HG03571 (cell line): ENCODE results near the gene RSPH1.

Experiments
- ATAC-seq: cut with Tn5 transposase; IDR thresholded peaks from one replicate; pipeline ENCODE4 v1.9.1; 2021; ENCODE audit not compliant: unreplicated experiment

Gene RSPH1

DNA sequence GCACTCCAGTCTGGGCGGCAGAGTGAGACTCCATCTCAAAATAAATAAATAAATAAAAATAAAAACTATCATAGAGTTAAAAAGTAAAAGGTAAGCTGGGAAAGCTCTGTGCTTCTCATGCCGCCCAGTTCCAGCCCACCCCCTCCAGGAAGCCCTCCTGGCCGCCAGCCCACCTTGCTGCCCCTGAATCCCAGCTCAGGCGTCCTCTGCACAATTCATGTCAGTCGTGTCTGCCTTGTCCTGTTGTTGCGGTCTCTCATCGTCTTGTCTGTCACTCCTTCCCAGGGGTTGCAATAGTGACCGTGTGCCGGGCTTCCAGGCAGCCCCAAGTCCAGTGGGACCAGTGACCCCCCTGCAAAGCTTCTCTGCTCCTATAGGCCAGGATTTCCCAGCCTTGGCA is 44.1 kb downstream of the RSPH1 start:
- no peak for ATAC-seq

DNA sequence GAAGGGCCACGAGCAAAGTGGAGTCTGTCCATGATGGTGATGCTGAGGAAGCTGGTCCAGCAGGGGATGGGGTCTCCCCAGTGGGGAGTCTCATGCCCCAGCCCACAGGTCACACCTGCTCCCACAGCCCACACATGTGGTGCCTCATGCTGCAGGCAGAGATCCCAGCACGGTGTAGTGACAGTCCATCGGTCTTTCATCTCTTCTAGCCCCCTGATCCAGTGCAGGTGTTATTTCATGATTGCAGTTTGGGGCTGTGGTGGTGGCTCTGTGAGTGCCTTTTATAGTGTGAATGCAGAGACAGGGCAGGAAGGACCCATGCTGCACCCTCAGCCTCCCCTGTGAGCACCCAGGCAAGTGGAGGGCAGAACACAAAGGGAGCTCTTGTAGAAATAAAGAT is 47.3 kb downstream of the RSPH1 start:
- ATAC-seq = no peak

- no peak for ATAC-seq
Measured at GRCh38 chr21:42447732-42448131, 48.3 kb downstream of the RSPH1 start.

GRCh38 chr21:42447182-42447581 is 48.8 kb downstream of the RSPH1 start:
- no peak for ATAC-seq

DNA sequence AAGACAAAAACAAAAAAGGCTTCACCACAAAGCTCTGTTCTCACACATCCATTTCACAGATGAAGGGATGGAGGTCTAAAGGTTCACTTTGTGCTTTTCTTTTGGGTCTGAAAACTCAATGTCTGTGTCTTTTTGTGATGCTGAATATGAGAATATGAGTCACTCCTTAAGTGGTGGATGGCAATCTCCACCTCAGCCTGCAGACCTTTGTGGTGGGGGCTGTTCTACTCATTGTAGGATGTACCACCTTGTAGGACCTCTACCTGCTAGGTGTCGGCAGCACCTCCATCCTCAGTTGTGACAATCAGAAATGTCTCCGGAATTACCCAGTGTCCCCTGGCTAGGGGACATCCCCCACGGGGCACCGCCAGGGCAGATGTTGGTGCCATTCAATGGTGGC is 49.5 kb downstream of the RSPH1 start:
- no peak for ATAC-seq

DNA sequence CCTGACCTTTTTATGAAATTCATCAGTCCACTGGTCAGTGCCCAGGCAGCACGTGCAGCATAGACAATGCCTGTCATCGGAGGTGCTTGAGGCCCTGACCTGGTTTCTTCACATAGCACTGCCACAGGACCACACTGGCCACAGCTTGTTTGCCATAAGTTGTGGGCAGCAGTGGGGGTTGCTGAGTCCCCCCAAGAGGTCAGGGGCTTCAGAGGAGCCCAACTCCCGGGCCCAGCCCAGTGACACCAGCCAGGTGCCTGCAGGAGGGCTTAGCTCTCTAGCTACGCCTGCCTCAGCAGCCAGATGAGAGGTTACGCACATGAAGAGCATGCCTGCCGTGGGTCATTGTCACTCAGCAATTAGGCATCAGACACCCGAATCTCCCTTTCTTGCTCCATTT is 50.7 kb downstream of the RSPH1 start:
- ATAC-seq = no peak

DNA sequence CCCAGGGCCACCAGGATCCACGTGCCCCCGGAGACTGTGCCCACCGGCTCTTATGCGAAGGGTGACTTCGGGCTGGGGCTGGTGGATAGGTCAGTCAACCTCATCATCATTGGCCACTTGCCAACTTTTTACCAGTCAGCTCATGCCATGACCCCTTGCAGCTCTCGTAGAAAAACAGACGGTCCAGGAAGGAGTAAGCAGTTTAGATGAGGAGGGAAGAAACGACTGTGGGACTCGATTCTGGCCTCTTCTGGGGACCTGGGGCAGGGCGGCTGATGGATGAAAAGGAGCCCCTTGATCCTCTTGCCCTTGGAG is 51.3 kb downstream of the RSPH1 start:
- ATAC-seq = no peak

- ATAC-seq = no peak
Measured at GRCh38 chr21:42443876-42444744, 51.9 kb downstream of the RSPH1 start.

DNA sequence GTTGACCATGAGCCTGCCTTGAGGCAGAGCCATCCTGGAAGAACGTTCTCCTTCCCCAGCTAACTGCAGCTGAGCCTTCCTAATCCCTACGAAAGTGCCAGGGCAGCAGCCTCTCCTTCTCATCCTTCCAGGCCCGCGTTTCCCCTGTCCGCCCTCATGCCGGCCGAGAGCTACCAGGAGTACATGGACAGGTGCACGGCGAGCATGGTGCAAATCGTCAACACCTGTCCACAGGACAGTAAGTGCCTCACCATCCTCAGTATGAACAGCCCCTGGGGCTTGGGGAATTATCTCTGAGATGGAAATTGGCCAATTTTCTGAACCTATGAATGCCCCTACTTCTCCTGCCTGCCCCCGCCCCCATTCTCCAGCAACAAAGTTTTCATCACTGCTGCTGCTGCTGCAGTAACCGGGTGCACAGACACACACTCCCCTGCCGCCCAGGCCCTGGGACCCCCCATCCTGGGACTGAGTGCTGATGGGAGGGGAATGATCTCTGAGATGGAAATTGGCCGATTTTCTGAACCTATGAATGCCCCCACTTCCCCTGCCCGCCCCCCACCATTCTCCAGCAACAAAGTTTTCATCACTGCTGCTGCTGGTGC is 52.7 kb downstream of the RSPH1 start:
- no peak for ATAC-seq

DNA sequence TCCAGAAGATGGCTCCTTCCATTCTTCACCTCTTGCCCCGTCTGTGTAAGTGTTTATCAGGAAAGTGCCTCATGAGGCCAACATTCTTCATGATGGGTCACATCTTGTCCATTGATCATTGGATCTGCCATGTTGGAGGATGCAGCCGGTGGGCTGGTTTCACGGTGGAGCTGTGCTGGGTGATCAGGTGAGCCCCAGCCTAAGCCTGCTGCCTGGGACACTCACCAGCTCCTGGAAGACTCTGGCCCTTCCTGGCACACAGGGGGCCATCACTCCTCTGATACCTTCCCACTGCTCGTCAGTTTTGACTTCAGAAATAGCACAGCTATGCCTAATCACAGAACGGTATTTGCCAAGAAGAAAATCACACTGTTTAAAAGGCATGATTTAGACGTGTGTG is 54.1 kb downstream of the RSPH1 start:
- ATAC-seq = no peak

DNA sequence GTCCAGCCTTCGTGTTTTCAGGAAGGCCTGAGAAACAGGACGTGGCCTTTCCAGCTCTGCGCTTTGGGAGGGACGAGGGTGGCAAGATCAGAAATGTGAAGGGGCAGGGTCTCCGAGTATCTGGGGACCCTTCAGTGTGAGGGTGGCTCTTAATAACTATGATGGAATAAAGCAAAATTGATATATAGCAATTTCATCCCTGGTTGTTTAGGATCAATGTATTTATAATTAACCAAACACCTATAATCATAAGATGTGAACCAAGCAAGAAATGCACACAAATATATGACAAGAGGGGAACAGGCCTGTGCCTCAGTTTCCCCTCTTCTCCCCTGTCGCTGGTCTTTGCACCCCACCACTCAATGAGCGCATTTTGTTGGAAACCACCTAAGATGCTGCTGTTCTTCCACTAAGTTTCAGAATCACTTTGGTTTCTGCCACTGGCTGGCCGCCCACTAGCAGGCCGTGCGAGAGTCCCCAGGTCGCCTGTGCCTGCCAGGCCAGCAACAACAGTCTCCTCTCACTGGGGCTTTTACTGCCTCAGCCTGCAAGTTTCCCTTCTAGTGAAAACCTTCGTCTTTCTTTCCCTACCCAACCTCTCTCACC is 55.7 kb downstream of the RSPH1 start:
- ATAC-seq = peak; percentile 54

GRCh38 chr21:42439284-42440186 is 56.5 kb downstream of the RSPH1 start:
- no peak for ATAC-seq

- ATAC-seq = no peak
Measured at GRCh38 chr21:42438316-42439205, 57.5 kb downstream of the RSPH1 start.

DNA sequence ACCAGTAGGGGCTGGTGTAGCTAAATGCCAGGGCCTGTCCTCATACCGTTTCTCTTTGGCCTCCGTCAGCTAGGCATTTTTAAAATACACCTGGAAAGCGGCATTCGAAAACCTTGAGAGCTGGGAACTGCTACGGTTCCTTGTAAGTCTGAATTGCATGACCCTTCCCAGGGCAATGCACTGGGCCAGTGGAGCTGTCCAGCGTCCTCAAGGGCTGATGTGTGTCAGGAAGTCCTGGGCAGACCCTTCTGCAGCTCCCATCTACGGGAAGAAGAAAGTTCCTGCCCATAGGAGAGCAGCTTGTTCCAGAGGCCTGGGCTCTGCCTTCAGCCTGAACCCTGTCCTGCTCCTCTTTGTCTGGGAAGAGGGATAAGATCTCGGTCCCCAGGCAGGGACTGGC is 58.2 kb downstream of the RSPH1 start:
- ATAC-seq = no peak

DNA sequence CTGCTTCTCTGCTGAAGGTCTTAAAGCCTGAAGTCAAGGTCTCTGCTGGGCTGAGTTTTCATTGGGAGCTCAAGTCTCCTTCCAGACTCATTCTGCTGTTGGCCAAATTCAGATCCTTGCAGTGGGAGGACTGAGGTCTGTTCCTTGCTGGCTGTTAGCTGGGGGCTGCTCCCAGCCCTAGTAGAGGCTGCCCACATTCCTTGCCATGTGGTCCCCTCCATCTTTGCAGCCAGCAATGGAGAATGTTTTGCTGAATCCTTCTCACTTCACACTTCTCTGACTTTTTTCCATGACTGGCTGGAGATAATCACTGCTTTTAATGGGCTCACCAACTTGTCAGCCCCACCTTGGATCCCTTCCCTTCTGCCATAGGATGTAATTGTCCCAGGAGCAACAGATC is 59.1 kb downstream of the RSPH1 start:
- no peak for ATAC-seq

DNA sequence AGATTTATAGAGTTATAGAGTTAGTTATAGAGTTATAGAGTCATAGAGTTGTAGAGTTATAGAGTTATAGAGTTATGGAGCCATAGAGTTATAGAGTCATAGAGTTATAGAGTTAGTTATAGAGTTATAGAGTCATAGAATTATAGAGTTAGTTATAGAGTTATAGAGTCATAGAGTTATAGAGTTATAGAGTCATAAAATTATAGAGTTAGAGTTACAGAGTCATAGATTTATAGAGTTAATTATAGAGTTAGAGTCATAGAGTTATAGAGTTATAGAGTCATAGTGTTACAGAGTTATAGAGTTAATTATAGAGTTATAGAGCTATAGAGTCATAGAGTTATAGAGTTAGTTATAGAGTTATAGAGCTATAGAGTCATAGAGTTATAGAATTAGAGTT is 60.2 kb downstream of the RSPH1 start:
- no peak for ATAC-seq

DNA sequence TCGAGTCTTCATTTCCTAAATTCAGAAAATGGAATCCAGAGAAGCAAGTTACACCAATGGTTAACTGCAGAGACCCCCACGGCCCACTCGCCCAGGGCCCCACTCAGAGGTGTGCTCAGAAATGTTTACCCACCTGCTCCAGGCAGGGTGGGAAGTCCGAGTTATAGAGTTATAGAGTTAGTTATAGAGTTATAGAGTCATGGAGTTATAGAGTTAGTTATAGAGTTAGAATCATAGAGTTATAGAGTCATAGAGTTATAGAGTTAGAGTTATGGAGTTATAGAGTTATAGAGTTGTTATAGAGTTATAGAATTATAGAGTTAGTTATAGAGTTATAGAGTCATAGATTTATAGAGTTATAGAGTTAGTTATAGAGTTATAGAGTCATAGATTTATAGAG is 60.6 kb downstream of the RSPH1 start:
- no peak for ATAC-seq

- ATAC-seq = no peak
Measured at GRCh38 chr21:42434884-42435283, 61.1 kb downstream of the RSPH1 start.

DNA sequence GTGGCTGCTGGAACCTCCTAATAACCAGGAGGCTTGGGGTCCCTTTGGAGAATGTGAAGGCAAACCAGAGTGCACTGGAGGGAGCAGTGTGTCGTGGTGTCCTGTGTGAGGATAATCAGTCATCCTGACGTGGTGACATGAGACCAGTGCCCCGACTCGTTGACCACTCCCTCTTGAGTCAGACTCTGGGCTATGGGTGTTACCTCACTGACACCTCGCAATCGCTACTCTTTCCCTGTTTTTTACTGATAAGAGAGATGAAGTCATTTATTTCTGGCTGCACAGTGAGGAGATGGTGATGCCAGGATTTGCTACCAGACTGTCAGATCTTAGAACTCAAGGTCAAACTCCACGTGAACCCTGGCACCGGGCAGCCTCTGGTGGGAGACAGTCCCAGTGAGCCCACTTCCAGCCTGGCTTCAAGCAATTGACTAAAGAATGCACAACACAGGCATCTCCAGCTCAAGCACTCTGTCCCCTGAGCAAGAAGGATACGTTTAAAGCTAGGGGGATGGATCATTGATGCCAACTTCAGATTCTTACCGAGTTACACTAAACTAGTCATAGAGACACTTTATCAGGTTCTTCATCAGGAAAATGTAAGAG is 62.0 kb downstream of the RSPH1 start:
- no peak for ATAC-seq

DNA sequence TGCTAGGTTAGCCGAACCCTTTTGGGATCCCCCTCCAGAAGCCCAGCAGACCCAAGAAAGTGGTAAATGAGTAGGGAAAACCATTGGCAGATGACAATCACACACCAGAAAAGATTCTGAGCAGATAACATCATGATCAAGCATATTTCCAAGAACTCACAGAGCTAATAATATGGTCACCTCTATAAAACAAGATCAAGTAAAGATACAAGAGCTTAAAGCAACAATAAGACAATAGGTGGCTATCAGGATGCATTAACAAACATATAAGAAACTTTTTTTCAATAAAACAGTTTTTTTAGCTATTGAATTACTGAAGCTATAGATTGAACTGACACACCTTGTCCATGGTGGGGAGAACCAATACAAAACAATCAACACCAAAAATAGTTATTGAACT is 63.3 kb downstream of the RSPH1 start:
- ATAC-seq = no peak
